ENCODE results near the gene AKAP6. TPM values are rescaled to one million over a fixed set of nuclear protein-coding genes. Genes with fewer than 3 reads are reported as not detected.

AKAP6 gene
- total RNA-seq, 1 donor from 2014 or later = 1.3 TPM

DNA sequence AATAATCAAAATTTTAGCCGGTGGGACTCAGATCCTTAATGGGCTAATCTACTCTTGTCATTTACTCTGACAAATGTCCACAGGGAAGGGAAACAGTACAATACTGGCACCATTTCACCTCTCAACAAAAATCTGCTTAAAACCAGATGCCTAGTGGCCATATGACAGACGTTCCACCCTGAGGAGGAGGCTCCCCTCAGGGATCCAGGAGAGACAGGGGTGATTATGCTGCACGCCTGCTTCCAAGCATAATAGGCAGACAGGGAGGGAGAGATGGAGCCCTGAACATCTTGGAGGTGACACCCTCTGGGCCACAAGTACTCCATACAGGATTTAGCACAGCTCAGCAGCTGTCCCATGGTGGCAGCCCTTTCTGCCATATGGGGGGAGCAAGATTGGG is 24.8 kb upstream of the AKAP6 start:
- no peak for DNase-seq (ENCODE audit: low read depth)
- H3K27me3 ChIP-seq (ENCODE audit: control insufficient read depth, insufficient read depth, low read length) = no peaks in the 10 kb centered on the region
- TF ChIP-seq CTCF (IDR thresholded peaks at IDR 0.05; ENCODE audit: insufficient read depth, low read length, poor library complexity, severe bottlenecking) = no peak

DNA sequence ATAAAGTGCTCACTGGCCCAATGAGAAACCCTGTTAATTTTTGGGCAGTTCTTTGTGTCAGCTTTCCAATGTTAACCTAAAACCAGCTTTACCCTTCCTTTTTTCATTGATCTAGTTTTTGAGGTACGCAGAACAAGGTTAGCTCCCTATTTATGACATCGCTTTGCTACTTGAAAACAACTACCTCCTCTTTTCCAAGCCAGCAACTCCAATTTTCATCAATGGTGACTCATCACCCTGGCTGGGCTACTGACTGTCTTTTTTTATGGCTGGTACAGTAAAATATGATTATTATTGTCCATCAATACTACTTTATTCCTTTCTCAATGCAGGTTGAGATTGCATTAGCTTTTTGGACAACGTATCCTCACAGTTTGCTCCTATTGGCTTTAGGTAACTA is 22.5 kb upstream of the AKAP6 start:
- no peak for TF ChIP-seq CTCF (IDR thresholded peaks at IDR 0.05; ENCODE audit: insufficient read depth, low read length, poor library complexity, severe bottlenecking)

More for the DNA sequence above, 24.8 kb upstream of the AKAP6 start:
- Histone ChIP-seq H3K4me3 (ENCODE audit: low read depth, low read length) (no peak overlapping the region), H3K36me3 (ENCODE audit: control insufficient read depth, insufficient read depth, low read length) (no peaks in the 10 kb centered on the region)

GRCh38 chr14:32307881-32308582 is 21.1 kb upstream of the AKAP6 start:
- no peak for TF ChIP-seq CTCF (IDR thresholded peaks at IDR 0.05; ENCODE audit: insufficient read depth, low read length, poor library complexity, severe bottlenecking)

More for the DNA sequence above, 22.5 kb upstream of the AKAP6 start:
- H3K27me3 ChIP-seq (ENCODE audit: control insufficient read depth, insufficient read depth, low read length) = no peaks in the 10 kb centered on the region
- no peak overlapping the region for H3K4me3 ChIP-seq (ENCODE audit: low read depth, low read length)
- DNase-seq (ENCODE audit: low read depth) = no peak
- no peaks in the 10 kb centered on the region for H3K36me3 ChIP-seq (ENCODE audit: control insufficient read depth, insufficient read depth, low read length)

GRCh38 chr14:32310876-32311275 is 18.2 kb upstream of the AKAP6 start:
- no peaks in the 10 kb centered on the region for H3K36me3 ChIP-seq (ENCODE audit: control insufficient read depth, insufficient read depth, low read length)
- H3K27me3 ChIP-seq (ENCODE audit: control insufficient read depth, insufficient read depth, low read length) = no peaks in the 10 kb centered on the region
- no peak for TF ChIP-seq CTCF (IDR thresholded peaks at IDR 0.05; ENCODE audit: insufficient read depth, low read length, poor library complexity, severe bottlenecking)
- DNase-seq (ENCODE audit: low read depth) = no peak
- no peak overlapping the region for H3K4me3 ChIP-seq (ENCODE audit: low read depth, low read length)

More at GRCh38 chr14:32307881-32308582, 21.1 kb upstream of the AKAP6 start:
- Histone ChIP-seq H3K36me3 (ENCODE audit: control insufficient read depth, insufficient read depth, low read length) (no peaks in the 10 kb centered on the region), H3K4me3 (ENCODE audit: low read depth, low read length) (no peak overlapping the region), H3K27me3 (ENCODE audit: control insufficient read depth, insufficient read depth, low read length) (no peaks in the 10 kb centered on the region)
- no peak for DNase-seq (ENCODE audit: low read depth)

GRCh38 chr14:32311294-32312009 is 17.6 kb upstream of the AKAP6 start:
- Histone ChIP-seq H3K4me3 (ENCODE audit: low read depth, low read length) (no peak overlapping the region), H3K36me3 (ENCODE audit: control insufficient read depth, insufficient read depth, low read length) (no peaks in the 10 kb centered on the region), H3K27me3 (ENCODE audit: control insufficient read depth, insufficient read depth, low read length) (no peaks in the 10 kb centered on the region)
- no peak for DNase-seq (ENCODE audit: low read depth)
- TF ChIP-seq CTCF (IDR thresholded peaks at IDR 0.05; ENCODE audit: insufficient read depth, low read length, poor library complexity, severe bottlenecking) = no peak

All from kidney epithelial cell (primary cell).